DMS79 (cell line): Measurements from ENCODE around the gene CLDN8.

Source experiments
- DNase-seq: peaks from one replicate; lab custom pipeline; 2025; lab: John Stamatoyannopoulos, UW

CLDN8 gene

GRCh38 chr21:30216041-30216723, at the start of gene CLDN8:
TSS of gene CLDN8 (minus strand) at chr21:30216097. CDS start at chr21:30215925, 172 bp downstream.
- no peak for DNase-seq

DNA sequence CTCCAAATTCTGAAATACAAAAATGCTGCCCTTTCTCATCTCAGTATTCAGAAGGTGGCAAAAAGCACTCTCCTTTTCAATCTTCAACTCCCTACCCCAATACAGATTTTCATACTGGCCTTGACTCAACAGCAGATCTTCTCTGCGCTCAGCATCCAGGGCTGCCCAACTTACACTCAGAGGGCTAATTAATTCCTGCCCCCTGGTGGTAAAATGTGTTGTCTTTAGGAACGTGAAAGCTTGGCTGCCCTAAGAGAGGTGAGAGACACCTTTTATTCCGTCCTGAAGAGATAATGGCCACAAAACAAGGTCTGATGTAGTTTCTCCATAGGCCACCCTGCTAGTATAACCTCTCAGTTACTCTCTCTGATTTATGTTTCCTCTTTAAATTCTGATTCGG, 41.9 kb upstream of the CLDN8 start:
- DNase-seq: no peak

DNA sequence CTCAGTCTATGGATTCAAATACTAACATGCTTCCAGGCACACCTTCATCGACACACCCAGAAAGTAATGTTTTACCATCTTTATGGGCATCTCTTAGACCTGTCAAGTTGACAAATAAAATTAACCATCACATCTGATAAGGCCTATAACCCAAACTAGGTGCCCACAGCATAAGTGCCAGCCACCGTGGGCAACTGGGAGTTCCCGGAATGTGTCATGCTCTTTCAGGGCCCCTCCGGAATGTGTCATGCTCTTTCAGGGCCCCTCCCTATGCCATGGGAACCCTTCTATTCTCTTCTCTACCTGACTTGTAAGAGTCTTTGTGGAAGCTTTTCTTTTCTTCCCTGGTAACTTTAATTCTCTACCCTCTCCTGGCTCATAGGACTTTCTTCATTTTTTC, 40.2 kb upstream of the CLDN8 start:
- no peak for DNase-seq

DNA sequence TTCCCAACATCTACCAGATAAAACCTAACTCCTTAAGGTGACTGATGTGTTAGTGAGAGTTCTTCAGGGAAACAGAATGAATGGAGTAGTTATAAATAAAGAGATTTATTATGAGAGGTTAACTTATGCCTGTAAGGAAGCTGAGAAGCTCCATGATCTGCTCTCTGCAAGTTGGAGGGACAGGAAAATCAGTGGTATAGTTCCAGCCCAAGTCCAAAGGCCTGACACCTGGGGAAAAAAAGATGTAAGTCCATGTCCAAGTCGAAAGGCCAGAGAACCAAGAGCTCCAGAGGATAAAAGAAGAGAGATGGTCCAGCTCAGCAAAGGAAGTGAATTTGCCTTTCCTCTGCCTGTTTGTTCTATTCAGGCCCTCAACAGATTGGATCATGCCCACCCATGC, 39.8 kb upstream of the CLDN8 start:
- no peak for DNase-seq

DNA sequence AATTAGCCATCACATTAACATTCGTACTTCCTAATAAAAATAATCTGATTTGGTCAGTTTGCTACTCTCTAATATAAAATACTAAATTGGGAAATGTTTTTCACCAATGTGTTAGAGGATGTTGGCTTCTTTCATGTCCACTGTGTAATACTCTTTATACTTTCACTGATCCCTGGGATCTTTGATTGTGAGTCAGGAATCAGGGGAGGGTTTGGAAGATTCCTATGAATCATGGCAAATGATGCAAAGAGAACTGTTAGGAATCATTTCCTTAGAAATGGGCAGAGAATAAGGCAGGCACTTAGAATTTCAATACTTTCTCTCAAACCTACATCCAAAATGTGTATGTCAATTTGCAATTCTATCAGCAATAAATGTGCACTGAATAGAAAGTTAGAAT, 35.9 kb upstream of the CLDN8 start:
- DNase-seq: no peak

DNA sequence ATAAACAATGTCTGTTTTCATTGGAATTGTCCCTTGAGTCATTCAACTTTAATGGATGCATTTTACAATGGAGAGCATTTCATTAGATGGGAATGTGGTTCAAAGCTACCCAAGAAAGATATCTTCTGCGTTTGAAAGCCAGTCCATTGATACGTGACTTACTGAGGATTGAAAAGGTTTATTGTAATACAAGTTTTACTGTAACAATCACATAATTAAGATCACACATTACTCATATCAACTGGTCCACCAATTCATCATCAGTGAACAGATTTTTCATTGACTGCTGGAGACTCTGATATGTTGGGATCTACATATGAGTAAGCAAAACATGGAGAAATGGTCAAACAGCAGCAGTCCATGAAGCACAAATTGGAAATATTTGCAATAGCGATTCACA, 34.0 kb upstream of the CLDN8 start:
- no peak for DNase-seq

GRCh38 chr21:30248844-30249243, 32.9 kb upstream of the CLDN8 start:
- DNase-seq: no peak

DNA sequence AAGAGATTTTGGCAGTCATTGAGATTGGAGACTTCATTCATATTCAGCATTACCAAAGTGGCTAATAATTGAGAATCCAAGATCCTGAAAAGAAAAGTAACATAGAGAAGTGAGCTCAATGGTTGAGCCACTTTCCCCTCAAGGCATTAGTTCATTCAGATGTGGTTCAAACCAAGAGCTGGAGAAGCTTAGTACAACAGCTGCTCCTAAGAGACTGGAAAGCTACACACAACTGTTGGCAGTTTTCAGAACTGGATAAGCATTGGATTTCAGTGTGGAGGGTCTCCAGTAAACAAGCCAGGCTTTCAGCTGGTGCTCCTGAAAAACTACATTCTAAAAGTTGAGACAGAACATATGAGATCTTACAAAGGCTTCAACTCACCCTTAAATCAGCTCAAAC, 29.2 kb upstream of the CLDN8 start:
- no peak for DNase-seq

DNA sequence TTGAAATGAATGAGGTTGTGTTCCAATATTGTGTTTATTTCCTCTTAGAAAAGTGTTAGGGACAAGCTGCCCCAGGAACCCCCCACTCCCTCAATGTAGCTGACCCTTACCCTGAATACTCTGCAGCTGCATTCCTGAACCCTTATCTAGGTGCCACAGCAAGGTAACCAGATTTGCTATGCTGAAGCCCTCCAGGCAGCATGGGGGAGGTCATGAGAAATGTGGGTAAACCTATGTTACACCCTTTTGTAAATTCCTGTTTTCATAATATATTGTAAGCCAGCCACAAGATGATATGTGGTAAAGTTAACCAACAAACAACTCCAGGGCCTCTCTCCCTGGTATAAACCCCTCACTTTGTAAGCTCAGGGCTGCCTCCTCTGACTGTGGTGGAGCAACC, 27.8 kb upstream of the CLDN8 start:
- DNase-seq: no peak

GRCh38 chr21:30240661-30241060, 24.8 kb upstream of the CLDN8 start:
- no peak for DNase-seq

GRCh38 chr21:30238168-30238567, 22.3 kb upstream of the CLDN8 start:
- no peak for DNase-seq

- no peak for DNase-seq
Observed at GRCh38 chr21:30234643-30235042, 18.7 kb upstream of the CLDN8 start.

- no peak for DNase-seq
Observed at GRCh38 chr21:30234050-30234449, 18.2 kb upstream of the CLDN8 start.

- no peak for DNase-seq
Observed at GRCh38 chr21:30233228-30234020, 17.5 kb upstream of the CLDN8 start.

DNA sequence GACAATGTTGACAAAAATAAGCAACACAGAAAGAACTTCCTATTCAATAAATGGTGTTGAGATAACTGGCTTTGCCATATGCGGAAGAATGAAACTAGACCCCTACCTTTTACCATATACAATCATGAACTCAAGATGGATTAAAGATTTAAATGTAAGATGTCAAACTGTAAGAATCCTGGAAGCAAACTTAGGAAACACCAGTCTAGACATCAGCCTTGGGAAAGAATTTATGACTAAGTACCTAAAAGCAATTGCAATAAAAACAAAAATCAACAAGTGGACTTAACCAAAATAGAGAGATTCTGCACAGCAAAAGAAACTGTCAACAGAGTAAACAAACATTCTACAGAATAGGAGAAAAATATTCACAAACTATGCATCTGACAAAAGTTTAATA, 16.1 kb upstream of the CLDN8 start:
- no peak for DNase-seq

- DNase-seq: no peak
Observed at GRCh38 chr21:30227633-30228404, 11.9 kb upstream of the CLDN8 start.

GRCh38 chr21:30227128-30227527, 11.2 kb upstream of the CLDN8 start:
- DNase-seq: no peak

DNA sequence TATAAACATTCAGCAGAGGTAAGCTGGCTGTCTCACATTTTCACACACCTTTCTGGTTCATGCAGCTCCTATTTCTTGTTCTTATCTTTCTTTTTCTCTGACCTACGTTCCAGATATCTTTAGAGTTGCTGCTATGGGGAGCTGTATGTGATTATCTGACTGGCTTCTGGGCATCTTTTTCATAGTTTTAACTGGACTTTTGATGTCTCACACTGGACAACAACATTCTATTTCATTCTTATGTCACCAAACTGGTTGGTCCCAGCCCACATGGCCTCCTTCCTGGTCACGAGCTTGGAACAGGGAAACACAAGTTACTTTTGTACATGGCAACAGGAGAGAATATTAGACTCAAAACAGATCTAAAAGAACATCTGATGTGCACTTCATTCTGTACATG, 7.7 kb upstream of the CLDN8 start:
- DNase-seq: no peak

- no peak for DNase-seq
Observed at GRCh38 chr21:30222724-30223123, 6.8 kb upstream of the CLDN8 start.

GRCh38 chr21:30211071-30211470, 4.8 kb downstream of the CLDN8 start:
- no peak for DNase-seq

- no peak for DNase-seq
Observed at GRCh38 chr21:30209601-30210000, 6.3 kb downstream of the CLDN8 start.

GRCh38 chr21:30207252-30207579, 8.7 kb downstream of the CLDN8 start:
- DNase-seq: no peak
